Measurements from ENCODE around the gene PITPNB.

Gene PITPNB

DNA sequence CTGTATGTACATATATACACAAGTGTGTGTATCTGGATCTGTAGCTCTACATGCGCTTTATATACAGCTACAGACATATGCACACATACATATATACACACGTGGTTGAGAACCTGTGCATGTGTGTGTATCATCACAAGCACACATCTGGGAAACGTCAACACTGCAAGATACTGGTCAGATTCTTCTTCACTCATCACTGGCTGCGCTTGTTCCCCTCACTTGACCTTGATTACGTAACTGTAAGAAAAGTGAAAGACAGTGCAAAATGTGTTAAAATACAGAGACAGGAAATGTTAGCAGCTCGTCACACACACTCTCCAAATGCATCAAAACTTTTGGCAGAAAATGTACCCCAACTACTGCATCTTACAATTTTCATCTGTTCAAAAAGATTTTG is 65.6 kb downstream of the PITPNB start:
- peak; percentile 18 to 24 for DNase-seq

DNA sequence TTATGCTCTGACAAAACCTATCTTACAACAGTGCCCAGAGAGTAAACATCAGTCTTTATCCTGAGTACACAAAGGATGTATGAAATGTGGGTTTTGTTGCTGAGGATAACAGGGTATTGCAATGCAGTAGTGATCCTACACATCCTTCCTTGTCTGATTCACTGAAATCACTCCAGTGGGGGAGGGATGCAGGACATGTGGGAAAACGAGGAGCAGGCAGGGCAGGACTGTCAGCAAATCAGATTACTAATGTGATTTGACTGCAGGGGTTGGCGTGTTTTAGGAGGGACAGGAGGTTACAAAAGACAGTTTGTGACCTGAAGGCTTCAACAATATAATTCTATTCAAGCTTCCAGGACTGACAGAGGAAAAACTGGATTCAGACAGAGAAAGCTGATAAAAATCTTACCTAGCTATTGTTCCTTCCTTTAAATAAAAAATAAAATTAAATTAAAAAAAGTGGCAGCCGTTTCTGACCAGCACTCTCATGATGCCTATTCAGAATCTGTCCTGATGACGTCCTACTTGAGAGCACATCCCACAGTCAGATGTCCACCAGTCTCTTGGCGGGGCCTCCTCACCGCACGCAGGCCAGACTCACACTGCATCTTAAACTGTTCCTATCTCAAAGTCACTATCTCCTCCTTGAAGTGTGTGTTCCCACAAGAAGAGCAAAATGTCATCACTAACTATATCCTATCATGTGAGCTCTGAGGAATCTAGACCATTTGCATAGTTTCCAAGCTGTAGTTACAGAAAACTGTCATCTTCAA is 66.9 kb downstream of the PITPNB start:
- no peak for DNase-seq

DNA sequence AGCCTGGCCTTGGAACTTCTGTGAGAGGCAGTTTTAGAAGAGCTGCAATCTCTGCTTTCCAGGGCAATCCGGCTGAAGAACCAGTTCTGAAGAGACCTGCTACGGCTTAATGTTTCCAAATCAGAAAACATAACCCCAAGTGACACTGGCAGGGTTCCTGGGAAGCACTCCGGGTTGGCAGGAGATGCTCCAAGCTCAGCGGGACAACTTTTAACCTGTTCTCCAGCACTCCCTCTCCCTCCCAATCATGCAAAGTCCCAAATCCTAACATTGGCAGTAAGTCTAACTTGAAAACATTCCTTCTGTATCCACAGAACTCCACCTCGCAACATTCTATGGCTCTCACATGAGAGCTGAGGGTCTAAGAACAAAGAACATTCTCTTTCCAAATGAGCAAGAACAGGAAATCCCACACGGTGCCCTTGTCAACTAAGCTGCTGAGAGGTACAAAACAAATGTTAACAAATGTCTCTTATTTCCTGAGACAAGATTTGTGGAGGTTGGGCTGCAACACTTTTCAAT is 69.0 kb downstream of the PITPNB start:
- DNase-seq, result no peak

DNA sequence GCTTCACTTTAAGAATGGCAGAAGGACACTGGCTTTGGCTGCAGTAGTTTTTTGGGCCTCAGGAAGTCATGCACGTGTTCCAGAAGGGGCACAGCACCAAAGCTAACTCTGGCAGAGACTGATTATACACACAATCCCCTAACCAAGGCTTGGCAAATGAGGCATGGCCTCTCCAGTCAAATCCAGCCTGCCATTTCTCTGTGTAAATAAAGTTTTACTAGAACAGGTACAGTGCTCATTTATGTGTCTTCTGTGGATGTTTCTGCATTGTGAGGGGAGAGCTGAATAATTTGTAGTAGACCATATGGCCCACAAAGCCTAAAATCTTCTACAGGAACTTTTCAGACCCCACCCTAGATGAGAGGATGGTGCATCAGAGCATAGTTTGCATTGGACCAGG is 71.1 kb downstream of the PITPNB start:
- DNase-seq, result no peak

DNA sequence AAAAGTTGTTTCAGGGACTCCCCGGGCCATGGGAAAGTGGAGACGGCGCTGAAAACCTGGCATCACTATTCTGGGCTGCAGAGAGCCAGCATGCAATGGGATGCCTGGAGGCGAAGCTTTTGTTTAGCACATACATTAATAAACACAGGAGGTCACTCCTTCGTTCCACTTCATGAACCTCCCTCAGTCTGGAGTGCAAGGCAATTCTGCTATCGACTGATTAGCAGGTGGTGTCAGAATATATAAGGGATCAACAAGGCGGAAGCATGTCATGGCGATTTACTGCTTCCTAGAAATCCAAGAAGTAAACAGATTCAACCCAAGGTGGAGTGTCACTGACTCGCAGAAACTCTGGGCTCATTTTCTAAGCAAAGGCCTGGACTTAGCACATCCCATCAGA is 72.1 kb downstream of the PITPNB start:
- DNase-seq, result no peak

DNA sequence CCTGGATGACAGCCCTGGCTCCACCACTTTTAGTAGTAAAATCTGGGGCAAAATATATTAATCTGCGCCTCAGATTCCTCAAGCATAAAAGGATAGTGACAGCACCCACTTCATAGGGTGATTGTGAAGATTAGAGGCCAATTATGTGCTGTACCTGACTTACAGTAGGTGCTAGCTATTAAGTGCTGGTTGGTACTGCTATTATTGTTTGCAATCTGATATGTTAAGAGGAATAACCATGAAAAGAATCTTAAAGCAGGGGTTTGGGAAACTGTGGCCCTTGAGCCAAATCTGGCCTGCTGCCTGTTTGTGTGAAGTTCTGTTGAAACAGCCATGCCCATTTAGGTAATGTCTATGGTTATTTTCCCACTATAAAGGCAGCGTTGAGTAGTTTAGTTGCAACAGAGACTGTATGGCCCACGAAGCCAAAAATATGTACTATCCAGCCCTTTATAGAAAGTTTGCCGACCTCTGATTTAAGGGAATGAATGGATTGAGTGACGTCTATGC is 72.8 kb downstream of the PITPNB start:
- no peak for DNase-seq

DNA sequence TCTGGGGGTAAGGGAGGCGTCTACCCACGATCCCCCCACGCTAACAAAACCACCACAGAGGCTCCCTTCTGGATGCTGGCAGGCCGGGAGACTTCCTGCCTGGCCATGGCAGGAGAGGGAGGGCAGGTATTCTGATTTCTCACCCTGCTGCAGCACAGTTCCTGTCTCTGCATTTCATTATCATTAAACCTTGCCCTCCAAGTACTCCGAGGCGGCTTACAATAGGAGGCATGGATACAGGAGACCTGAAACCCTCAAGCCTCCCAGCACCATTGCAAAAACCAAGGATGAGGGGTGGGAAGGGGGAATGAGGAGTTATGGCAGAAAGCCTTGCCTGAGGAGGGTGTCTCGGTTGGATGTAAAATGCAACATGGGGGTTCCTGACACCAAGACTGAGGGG is 73.4 kb downstream of the PITPNB start:
- DNase-seq, result no peak

DNA sequence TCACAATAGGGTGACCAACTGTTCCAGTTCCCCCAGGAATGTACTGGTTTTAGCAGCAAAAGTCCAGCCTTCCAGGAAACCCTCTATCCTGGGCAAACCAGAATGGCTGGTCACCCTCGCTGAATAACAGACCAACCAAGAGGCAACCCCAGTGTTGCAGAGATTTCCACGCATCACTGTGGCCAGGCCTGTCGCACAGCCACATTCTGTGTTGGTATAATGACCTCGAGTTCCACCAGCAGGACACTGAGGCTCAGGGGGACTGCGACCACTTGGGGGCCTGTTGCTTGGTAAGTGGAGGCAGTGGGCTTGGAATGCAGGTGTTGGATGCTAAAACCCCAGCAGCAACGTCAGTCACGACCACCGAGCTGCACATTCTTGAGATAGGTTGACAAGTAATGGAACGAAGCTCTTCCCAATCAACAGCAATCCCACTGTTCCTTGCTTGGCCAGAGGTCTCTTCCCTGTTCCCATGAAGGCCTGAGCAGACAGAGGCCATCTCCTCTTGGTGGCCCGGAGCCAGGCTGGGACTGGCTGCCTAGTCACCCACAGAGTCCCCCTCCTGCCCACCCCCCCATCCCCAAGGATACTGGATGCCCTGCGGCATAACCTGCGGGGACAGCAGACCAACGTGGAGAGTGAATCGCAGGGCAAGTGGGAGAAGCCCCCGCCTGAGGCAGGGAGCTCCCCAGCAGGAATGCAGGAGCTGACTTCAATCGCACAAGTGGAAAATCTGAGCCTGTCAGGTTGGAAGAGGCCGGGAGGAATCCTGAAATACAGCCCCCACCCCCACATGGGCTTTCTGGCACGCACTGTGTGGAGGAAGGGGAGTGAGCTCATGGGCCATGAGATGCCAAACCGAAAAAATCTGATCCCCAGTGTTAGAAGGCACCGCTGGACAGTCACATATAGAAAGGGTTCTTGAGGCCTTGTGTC is 74.1 kb downstream of the PITPNB start:
- DNase-seq, result no peak

DNA sequence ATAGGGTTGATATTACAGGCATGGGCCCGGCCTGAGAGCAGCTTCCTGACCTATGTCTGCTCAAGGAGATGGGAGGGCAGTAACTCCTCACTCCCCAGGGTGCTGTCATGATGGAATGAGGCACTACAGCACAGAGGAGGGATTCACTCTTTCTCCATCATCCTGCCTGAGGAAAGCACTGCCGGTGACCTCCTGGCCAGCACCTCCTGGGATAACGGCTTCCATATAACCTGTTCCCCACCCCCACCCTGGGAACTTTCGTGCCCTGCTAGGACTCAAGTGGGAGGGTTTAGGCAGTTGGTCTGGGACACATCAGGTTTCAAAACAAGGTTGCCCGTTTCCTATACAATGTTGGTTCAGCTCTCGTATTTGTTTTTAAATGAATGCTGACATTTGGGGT is 74.8 kb downstream of the PITPNB start:
- DNase-seq, result no peak

DNA sequence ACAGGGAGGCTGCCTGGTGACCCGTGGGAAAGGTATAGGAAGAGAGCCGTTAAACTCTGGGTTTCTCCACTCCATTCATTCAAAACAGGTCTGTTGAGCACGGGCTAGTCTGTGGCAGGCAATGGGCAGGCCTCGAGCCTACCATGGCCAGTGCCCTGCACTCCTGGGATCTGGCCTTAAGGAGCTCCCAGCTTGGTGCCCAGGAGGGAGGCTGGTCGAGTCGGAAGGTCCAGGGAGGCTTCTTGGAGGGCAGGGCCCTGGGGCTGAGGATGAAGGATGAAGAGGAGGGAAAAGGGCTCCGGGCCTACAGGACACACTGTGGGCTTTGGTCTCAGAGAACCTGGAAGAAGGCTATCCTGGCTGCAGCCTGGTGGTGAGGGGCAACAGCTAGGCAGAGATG is 75.6 kb downstream of the PITPNB start:
- no peak for DNase-seq

DNA sequence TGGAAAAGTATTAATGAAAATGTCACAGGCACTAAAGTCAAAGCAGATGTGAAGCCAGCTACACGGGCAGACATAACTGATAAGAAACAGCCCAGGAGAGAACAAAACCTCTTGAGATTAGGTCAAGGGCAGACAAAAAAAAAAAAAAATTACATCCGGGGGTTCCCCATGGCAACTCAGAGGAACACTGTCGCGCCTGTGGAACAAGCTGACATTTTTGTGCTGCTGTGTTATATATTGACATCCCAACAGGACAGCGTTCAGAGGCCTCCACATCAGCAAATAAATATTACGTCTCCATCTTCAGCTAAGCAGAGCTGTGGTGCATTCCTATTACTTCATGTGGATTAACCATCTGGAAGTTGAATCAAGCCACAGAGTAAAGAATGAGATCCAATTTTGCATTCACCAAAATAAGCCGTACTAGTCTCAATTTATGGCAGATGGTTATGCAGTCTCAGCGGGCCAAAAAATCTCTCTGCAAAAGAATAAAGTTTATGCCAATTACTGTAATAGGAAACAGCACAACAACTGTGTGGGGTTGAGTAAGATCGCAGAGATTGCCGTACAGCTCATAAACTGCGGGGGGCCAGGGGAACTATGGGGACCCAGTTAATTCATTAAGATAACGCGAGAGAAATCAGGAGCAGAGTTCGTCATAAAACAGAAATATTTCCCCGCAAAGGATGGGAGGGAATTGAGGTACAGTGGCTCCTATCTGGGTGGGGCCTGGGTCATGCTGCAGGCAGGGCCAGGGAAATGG is 76.2 kb downstream of the PITPNB start:
- DNase-seq, result no peak

DNA sequence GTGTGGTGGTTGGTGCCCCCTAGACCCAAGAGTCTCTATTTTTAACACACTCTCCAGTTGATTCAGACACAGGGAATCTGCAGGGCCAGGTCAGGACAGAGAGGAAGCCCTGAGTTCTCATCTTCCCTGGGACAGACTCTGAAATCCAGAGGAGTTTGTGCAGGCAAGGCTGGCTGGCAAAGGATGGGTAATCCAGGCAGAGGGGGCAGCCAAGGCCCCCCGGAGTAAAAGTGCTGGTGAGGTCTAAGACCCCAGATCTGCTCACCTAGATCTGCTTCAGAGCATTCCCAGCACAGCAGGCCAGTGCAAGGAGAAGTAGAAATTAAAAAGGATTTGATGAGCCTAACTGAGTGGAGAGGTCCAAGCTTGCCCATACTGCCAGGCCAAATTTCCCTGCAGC is 76.9 kb downstream of the PITPNB start:
- DNase-seq, result no peak

DNA sequence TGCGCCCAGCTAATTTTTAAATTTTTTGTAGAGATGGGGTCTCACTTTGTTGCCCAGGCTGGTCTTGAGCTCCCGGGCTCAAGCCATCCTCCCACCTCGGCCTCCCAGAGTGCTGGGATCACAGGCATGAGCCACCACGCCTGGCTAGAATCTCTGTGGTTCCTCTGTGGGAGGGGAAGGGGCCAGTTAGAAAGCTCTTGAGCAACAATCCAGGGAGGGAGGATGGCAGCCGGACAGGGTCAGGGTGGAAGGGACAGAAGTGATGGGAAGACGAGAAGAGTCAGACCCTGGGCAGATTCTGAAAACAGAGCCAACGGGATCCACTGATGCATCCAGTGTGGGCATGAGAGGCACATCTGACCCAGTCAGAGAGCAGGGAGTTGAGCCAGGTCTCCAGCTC is 78.6 kb downstream of the PITPNB start:
- no peak for DNase-seq

DNA sequence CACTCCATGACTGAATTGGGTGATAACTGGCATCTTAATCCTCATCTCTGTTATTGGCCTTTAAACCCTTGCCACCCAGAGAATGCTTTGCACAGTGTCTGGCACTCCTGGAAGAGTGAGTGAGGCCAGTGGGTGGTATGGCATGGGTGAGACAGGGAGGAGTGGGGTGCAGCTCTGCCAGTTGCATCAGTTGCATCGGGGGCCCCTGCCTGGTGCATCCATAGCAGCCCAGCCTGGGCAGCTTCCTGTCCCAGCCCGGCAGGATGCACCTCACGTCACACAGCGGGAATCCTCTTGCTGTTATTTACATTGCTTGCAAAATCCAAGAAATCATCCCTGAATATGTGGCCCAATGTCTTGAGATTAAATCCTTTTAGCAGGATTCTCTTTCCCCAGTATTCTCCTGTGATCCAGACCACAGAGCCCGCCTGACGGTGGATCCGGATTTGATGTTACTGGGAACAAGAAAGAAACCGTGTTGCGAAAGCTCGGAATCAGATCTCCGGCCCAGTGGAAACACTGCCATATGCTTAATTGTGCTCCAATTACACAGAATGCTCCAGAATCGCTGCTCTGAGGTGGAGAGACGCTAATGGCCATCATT is 79.9 kb downstream of the PITPNB start:
- DNase-seq, result no peak

DNA sequence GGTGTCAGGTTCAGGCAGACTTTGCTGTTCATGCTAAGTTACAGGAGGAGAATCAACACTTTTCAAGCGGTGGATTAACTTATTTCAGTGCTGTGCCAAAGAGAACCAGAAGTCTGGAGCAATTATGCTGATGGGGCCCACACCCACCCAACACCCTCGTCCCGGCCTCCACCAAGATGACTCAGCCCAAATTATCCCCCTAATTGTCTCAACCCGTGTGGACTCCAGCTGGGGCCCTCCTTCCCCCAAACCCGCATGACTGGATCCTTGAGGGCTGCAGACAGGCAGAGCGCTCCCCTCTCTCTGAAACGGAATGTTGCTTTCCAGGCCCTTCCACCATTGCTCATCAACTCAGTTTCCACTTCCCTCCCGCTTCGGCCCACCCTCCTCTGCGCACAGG is 82.9 kb downstream of the PITPNB start:
- no peak for DNase-seq

DNA sequence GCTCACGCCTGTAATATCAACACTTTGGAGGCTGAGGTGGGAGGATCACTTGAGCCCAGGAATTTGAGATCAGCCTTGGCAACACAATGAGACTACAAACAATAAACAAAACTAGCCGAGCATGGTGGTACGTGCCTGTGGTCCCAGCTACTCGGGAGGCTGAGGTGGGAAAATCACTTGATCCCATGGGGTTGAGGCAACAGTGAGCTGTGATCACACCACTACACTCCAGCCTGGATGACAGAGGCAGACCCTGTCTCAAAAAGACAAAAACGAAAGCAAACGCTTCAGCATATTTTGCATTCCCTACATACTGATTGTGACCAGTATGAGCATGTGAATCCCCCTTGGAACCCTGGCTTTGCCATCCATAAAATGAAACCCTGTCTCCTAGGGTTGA is 83.6 kb downstream of the PITPNB start:
- no peak for DNase-seq

DNA sequence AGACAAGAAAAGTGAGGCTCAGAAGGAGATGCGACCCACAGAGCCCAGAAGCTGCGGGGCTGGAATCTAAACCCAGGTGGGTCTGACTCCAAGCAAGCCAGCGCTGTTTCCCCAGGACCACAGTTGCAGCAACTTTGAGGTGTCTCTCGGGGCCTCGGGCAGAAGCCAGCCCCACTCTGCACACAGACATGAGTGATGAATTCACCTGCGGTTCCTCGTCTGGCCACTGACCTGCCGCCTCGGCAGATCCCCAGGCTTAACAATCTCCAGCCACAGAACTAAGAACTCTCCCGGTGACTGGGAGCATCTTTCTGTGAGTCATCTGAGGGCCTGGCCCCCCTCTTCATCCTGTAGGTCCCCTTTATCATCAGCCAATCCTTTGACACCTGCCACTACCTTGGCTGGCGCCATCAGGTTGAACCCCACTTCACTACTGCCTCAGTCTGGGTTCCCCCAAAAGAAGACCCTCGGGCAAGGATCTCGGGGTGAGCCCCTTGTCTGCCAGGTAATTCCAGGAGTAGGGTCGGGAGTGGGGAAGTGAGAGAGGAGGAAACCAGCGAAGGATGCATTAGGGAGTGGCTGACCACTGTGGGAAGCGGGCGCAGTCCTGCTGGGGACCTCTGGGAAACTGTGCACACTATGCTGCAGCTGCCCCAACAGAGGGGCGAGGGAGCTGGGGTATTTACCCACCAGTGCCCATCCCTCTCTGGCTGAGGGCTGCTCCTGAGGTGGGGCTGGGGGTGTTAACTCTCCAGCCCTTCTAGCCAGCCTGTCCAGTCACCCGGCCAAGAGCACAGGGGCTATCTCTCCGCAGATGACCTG is 84.5 kb downstream of the PITPNB start:
- DNase-seq, result no peak

DNA sequence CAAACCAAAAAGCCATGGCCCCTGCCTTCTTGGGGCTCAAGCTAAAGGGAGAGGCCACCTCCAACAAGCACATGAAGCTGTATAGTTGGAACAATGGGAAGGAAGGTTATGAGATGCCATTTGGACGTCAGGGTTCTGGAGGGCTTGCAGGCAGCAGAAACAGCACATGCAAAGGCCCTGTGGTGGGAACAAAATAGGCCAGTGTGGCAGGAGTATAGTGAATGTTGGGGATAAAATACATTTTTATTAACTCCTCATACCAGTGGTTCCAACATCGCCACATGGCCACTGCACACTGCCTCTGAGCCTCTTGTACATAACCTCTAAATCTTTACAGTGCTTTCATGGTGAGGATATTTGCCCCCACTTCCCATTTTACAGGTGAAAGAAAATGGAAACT is 85.3 kb downstream of the PITPNB start:
- DNase-seq, result no peak

DNA sequence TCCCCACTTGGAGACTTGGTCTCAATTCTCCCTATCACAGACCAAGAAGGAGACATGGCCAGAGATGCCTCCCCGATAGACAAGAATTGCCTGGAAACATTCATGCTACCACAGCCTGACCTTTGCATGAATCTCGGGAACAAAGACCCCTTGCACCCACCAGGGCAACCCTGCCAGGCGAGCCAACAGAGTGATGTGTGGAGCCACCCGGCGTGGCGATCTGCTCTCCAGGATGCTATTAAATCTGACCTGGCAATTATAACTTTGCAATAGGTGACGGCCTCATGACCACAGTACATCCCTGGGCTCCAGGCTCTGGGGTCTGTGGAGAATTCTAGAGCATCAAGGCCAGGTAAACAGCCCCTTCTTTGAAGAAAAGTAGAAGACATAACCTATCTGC is 86.5 kb downstream of the PITPNB start:
- no peak for DNase-seq

DNA sequence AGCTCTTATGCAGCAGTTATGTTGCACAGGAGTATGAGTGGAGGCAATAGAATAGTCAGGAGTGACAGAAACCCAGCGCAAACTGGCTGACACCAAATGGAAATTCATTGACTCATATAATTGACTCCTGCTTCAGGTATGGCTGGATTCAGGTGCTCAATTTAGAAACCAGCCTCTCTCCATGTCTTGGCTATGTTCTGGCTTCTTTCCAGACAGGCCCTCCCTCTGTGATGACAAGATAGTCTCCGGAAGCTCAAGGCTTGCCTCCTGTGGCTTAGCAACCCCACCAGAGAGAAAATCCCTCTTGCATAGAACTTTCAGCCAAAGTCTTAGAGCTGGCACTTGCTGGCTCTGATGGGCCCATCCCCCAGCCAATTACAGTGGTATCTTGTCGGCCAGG is 89.4 kb downstream of the PITPNB start:
- DNase-seq, result no peak
